ENCODE measurements around the gene SIX3. TPM values are rescaled to one million over a fixed set of nuclear protein-coding genes. Genes with fewer than 3 reads are reported as not detected.

The SIX3 gene
- total and polyA plus RNA-seq, 2 of the 4 experiments (the other 2 are of a cell fraction) = not detected

- no peak overlapping the region for H2BK120ac ChIP-seq (ENCODE audit: low read depth, low read length)
- H3K27ac ChIP-seq (ENCODE audit: insufficient read depth, low read length) = no peak overlapping the region
- no peaks in the 10 kb centered on the region for H3K4me1 ChIP-seq (ENCODE audit: control insufficient read depth, insufficient read depth, low read length)
- H2BK15ac ChIP-seq (ENCODE audit: low read depth, low read length) = no peak overlapping the region
- peaks cover 40% of the 10 kb centered on the region for H3K27me3 ChIP-seq (ENCODE audit: control insufficient read depth, insufficient read depth, low read length)
- H2BK20ac ChIP-seq (ENCODE audit: low read depth, low read length) = no peak overlapping the region
- no TSS peak for BruUV-seq (replicated peaks)
- intact Hi-C loops (cut with micrococcal nuclease) = loop anchor here (10.0 kb wide), 1 partner anchor 663 kb away; no protein-coding TSS in a partner anchor
- no peak overlapping the region for H3K4me2 ChIP-seq (ENCODE audit: low read depth, low read length)
- H2AK9ac ChIP-seq (replicated peaks; ENCODE audit: low read depth, low read length, poor library complexity) = peak overlapping the region; percentile 19
- H3K36me3 ChIP-seq (ENCODE audit: control insufficient read depth, insufficient read depth, low read length) = no peaks in the 10 kb centered on the region
- ChIA-PET POLR2A (ENCODE audit: unreplicated experiment) (no interaction called here), CTCF (interaction anchor here (0.5 to 2.9 kb wide), 2 partner anchors 295 to 478 kb away, joined by 3 to 13 read pairs; no protein-coding TSS in a partner anchor)
- peaks cover 6% of the 10 kb centered on the region; the same call in 1 of the 2 replicates for H3K9me1 ChIP-seq (ENCODE audit: insufficient read depth, low read length)
- H4K5ac ChIP-seq (ENCODE audit: low read depth, low read length) = no peak overlapping the region
- no peaks in the 10 kb centered on the region for H3K9me3 ChIP-seq (ENCODE audit: control insufficient read depth, insufficient read depth, low read length)
- ATAC-seq (ENCODE audit: low read depth) (no peak), DNase-seq (no peak)
- no peak overlapping the region for H2AFZ ChIP-seq (replicated peaks; ENCODE audit: low read length, poor library complexity)
- no peak overlapping the region for H2AK5ac ChIP-seq (ENCODE audit: low read depth, low read length)
- no peak overlapping the region for H4K91ac ChIP-seq (ENCODE audit: insufficient read depth, low read depth, low read length)
- H2BK5ac ChIP-seq (ENCODE audit: low read depth, low read length, poor library complexity, severe bottlenecking) = no peak overlapping the region
- H3K4ac ChIP-seq (ENCODE audit: low read depth, low read length) = no peak overlapping the region
- H3K9ac ChIP-seq (ENCODE audit: low read depth, low read length) = no peak overlapping the region
- 100% methylated on average over 2 of the region's 6 CpGs; no CpG with 5 or more reads in 1 of the 2 experiments for WGBS, 2 experiments (ENCODE audit: extremely low coverage in 2 of 2, insufficient read length in 1 of 2)
- H3K23ac ChIP-seq (ENCODE audit: low read depth, low read length) = no peak overlapping the region
- no peak overlapping the region for H4K8ac ChIP-seq (ENCODE audit: low read depth in 2 of 2, low read length in 2 of 2)
- in situ Hi-C loops (cut with MboI; ENCODE audit: low sequenced_read_pairs) = loop anchor here (10.0 to 25.0 kb wide), 2 partner anchors 470 to 563 kb away; no protein-coding TSS in a partner anchor
- H3K79me1 ChIP-seq (ENCODE audit: low read depth in 1 of 2, low read length in 2 of 2) = no peaks in the 10 kb centered on the region
- no peak overlapping the region for H3K4me3 ChIP-seq (ENCODE audit: insufficient read depth, low read depth, low read length)
- dilution Hi-C loops (cut with HindIII; ENCODE audit: low sequenced_read_pairs, unreplicated experiment) = no loop called here
- H3K56ac ChIP-seq (ENCODE audit: extremely low read depth, insufficient read depth, low read length) = no peak overlapping the region
- peaks cover 5% of the 10 kb centered on the region for H4K20me1 ChIP-seq (ENCODE audit: insufficient read depth, low read length)
- H3K18ac ChIP-seq (ENCODE audit: low read depth, low read length) = no peak overlapping the region
- H3K14ac ChIP-seq (replicated peaks; ENCODE audit: low read depth, low read length) = no peak overlapping the region
- TF ChIP-seq MXI1 (IDR thresholded peaks at IDR 0.05; ENCODE audit: borderline replicate concordance, low read depth, low read length) (no peak), POLR2A (IDR thresholded peaks at IDR 0.05; ENCODE audit: low read depth, low read length) (no peak), RFX5 (IDR thresholded peaks at IDR 0.05; ENCODE audit: low read depth, low read length) (no peak), MAFK (IDR thresholded peaks at IDR 0.05; ENCODE audit: low read depth, low read length) (no peak), CEBPB (IDR thresholded peaks at IDR 0.05; ENCODE audit: low read depth, low read length) (no peak), CTCF (conservative IDR thresholded peaks at IDR 0.05; ENCODE audit: low read depth, low read length) (no peak), RCOR1 (IDR thresholded peaks at IDR 0.05; ENCODE audit: insufficient replicate concordance, low read length) (no peak), BHLHE40 (IDR thresholded peaks at IDR 0.05; ENCODE audit: low read depth, low read length) (no peak), USF2 (IDR thresholded peaks at IDR 0.05; ENCODE audit: low read depth, low read length) (no peak), FOS (IDR thresholded peaks at IDR 0.05; ENCODE audit: low read depth, low read length) (no peak), MAZ (IDR thresholded peaks at IDR 0.05; ENCODE audit: borderline replicate concordance, low read depth, low read length) (no peak), SMC3 (IDR thresholded peaks at IDR 0.05; ENCODE audit: low read depth, low read length) (no peak), ELK1 (IDR thresholded peaks at IDR 0.05; ENCODE audit: borderline replicate concordance, low read depth, low read length) (no peak), NFE2L2 (IDR thresholded peaks at IDR 0.05; ENCODE audit: low read depth, low read length) (no peak), RAD21 (IDR thresholded peaks at IDR 0.05; ENCODE audit: low read length) (no peak)
These were observed 16.3 kb downstream of the SIX3 start for GRCh38 chr2:44957656-44958327.
